ENCODE measurements around the gene NKAIN2.
A peak's percentile ranks its signal among the peaks of the same experiment; 100 is the strongest.

Gene NKAIN2

GRCh38 chr6:123873974-123874373, 70.3 kb downstream of the NKAIN2 start:
- no peaks in the 10 kb centered on the region for H3K27me3 ChIP-seq (ENCODE audit: insufficient read depth, low read length)

GRCh38 chr6:123875784-123876183, 72.1 kb downstream of the NKAIN2 start:
- Histone ChIP-seq H3K36me3 (ENCODE audit: insufficient read depth, low read length) (no peaks in the 10 kb centered on the region), H3K4me3 (ENCODE audit: low read length) (no peak overlapping the region), H2AFZ (ENCODE audit: low read depth, low read length) (no peak overlapping the region), H3K27me3 (ENCODE audit: insufficient read depth, low read length) (no peaks in the 10 kb centered on the region), H3K4me1 (ENCODE audit: insufficient read depth, low read length) (peaks cover 2% of the 10 kb centered on the region), H3K9me3 (ENCODE audit: low read length) (no peaks in the 10 kb centered on the region)

More at GRCh38 chr6:123873974-123874373, 70.3 kb downstream of the NKAIN2 start:
- no peak overlapping the region for H2AFZ ChIP-seq (ENCODE audit: low read depth, low read length)
- H3K9me3 ChIP-seq (ENCODE audit: low read length): no peaks in the 10 kb centered on the region
- H3K36me3 ChIP-seq (ENCODE audit: insufficient read depth, low read length): no peaks in the 10 kb centered on the region
- H3K4me1 ChIP-seq (ENCODE audit: insufficient read depth, low read length): peaks cover 2% of the 10 kb centered on the region
- H3K4me3 ChIP-seq (ENCODE audit: low read length): no peak overlapping the region

GRCh38 chr6:123879749-123880148, 76.1 kb downstream of the NKAIN2 start:
- no peak overlapping the region for H3K4me3 ChIP-seq (ENCODE audit: low read length)
- no peaks in the 10 kb centered on the region for H3K9me3 ChIP-seq (ENCODE audit: low read length)
- H2AFZ ChIP-seq (ENCODE audit: low read depth, low read length): no peak overlapping the region
- no peaks in the 10 kb centered on the region for H3K36me3 ChIP-seq (ENCODE audit: insufficient read depth, low read length)
- H3K4me1 ChIP-seq (ENCODE audit: insufficient read depth, low read length): no peaks in the 10 kb centered on the region
- H3K27me3 ChIP-seq (ENCODE audit: insufficient read depth, low read length): no peaks in the 10 kb centered on the region

GRCh38 chr6:123888771-123889513, 85.3 kb downstream of the NKAIN2 start:
- Histone ChIP-seq H3K27me3 (ENCODE audit: insufficient read depth, low read length) (no peaks in the 10 kb centered on the region), H3K9me3 (ENCODE audit: low read length) (no peaks in the 10 kb centered on the region), H3K4me3 (ENCODE audit: low read length) (no peak overlapping the region), H2AFZ (ENCODE audit: low read depth, low read length) (peak overlapping the region; percentile 34), H3K36me3 (ENCODE audit: insufficient read depth, low read length) (no peaks in the 10 kb centered on the region), H3K4me1 (ENCODE audit: insufficient read depth, low read length) (peaks cover 8% of the 10 kb centered on the region)

GRCh38 chr6:123895346-123895745, 91.7 kb downstream of the NKAIN2 start:
- Histone ChIP-seq H3K4me1 (ENCODE audit: insufficient read depth, low read length) (no peaks in the 10 kb centered on the region), H3K4me3 (ENCODE audit: low read length) (no peak overlapping the region), H3K36me3 (ENCODE audit: insufficient read depth, low read length) (no peaks in the 10 kb centered on the region), H3K9me3 (ENCODE audit: low read length) (no peaks in the 10 kb centered on the region), H3K27me3 (ENCODE audit: insufficient read depth, low read length) (no peaks in the 10 kb centered on the region), H2AFZ (ENCODE audit: low read depth, low read length) (no peak overlapping the region)

- H2AFZ ChIP-seq (ENCODE audit: low read depth, low read length): no peak overlapping the region
- H3K27me3 ChIP-seq (ENCODE audit: insufficient read depth, low read length): no peaks in the 10 kb centered on the region
- no peaks in the 10 kb centered on the region for H3K36me3 ChIP-seq (ENCODE audit: insufficient read depth, low read length)
Observed at GRCh38 chr6:123895806-123896205, 92.1 kb downstream of the NKAIN2 start.

GRCh38 chr6:123896869-123897268, 93.2 kb downstream of the NKAIN2 start:
- H2AFZ ChIP-seq (ENCODE audit: low read depth, low read length): no peak overlapping the region
- no peaks in the 10 kb centered on the region for H3K27me3 ChIP-seq (ENCODE audit: insufficient read depth, low read length)
- H3K9me3 ChIP-seq (ENCODE audit: low read length): no peaks in the 10 kb centered on the region
- no peaks in the 10 kb centered on the region for H3K4me1 ChIP-seq (ENCODE audit: insufficient read depth, low read length)
- no peak overlapping the region for H3K4me3 ChIP-seq (ENCODE audit: low read length)
- no peaks in the 10 kb centered on the region for H3K36me3 ChIP-seq (ENCODE audit: insufficient read depth, low read length)

More at GRCh38 chr6:123895806-123896205, 92.1 kb downstream of the NKAIN2 start:
- Histone ChIP-seq H3K4me3 (ENCODE audit: low read length) (no peak overlapping the region), H3K4me1 (ENCODE audit: insufficient read depth, low read length) (no peaks in the 10 kb centered on the region), H3K9me3 (ENCODE audit: low read length) (no peaks in the 10 kb centered on the region)

GRCh38 chr6:123897965-123898364, 94.3 kb downstream of the NKAIN2 start:
- Histone ChIP-seq H2AFZ (ENCODE audit: low read depth, low read length) (no peak overlapping the region), H3K27me3 (ENCODE audit: insufficient read depth, low read length) (no peaks in the 10 kb centered on the region)

GRCh38 chr6:123898665-123899064, 95.0 kb downstream of the NKAIN2 start:
- no peak overlapping the region for H2AFZ ChIP-seq (ENCODE audit: low read depth, low read length)
- no peak overlapping the region for H3K4me3 ChIP-seq (ENCODE audit: low read length)
- H3K9me3 ChIP-seq (ENCODE audit: low read length): no peaks in the 10 kb centered on the region
- H3K27me3 ChIP-seq (ENCODE audit: insufficient read depth, low read length): no peaks in the 10 kb centered on the region
- no peaks in the 10 kb centered on the region for H3K4me1 ChIP-seq (ENCODE audit: insufficient read depth, low read length)
- H3K36me3 ChIP-seq (ENCODE audit: insufficient read depth, low read length): no peaks in the 10 kb centered on the region

More at GRCh38 chr6:123897965-123898364, 94.3 kb downstream of the NKAIN2 start:
- Histone ChIP-seq H3K9me3 (ENCODE audit: low read length) (no peaks in the 10 kb centered on the region), H3K4me1 (ENCODE audit: insufficient read depth, low read length) (no peaks in the 10 kb centered on the region), H3K4me3 (ENCODE audit: low read length) (no peak overlapping the region), H3K36me3 (ENCODE audit: insufficient read depth, low read length) (no peaks in the 10 kb centered on the region)

GRCh38 chr6:123899745-123900144, 96.1 kb downstream of the NKAIN2 start:
- H3K36me3 ChIP-seq (ENCODE audit: insufficient read depth, low read length): no peaks in the 10 kb centered on the region
- H2AFZ ChIP-seq (ENCODE audit: low read depth, low read length): no peak overlapping the region
- H3K9me3 ChIP-seq (ENCODE audit: low read length): no peaks in the 10 kb centered on the region
- no peaks in the 10 kb centered on the region for H3K4me1 ChIP-seq (ENCODE audit: insufficient read depth, low read length)
- no peaks in the 10 kb centered on the region for H3K27me3 ChIP-seq (ENCODE audit: insufficient read depth, low read length)
- H3K4me3 ChIP-seq (ENCODE audit: low read length): no peak overlapping the region

GRCh38 chr6:123901436-123901835, 97.8 kb downstream of the NKAIN2 start:
- Histone ChIP-seq H3K36me3 (ENCODE audit: insufficient read depth, low read length) (no peaks in the 10 kb centered on the region), H3K9me3 (ENCODE audit: low read length) (no peaks in the 10 kb centered on the region), H3K4me1 (ENCODE audit: insufficient read depth, low read length) (no peaks in the 10 kb centered on the region), H3K27me3 (ENCODE audit: insufficient read depth, low read length) (no peaks in the 10 kb centered on the region), H2AFZ (ENCODE audit: low read depth, low read length) (no peak overlapping the region), H3K4me3 (ENCODE audit: low read length) (no peak overlapping the region)

GRCh38 chr6:123902738-123903313, 99.2 kb downstream of the NKAIN2 start:
- no peaks in the 10 kb centered on the region for H3K36me3 ChIP-seq (ENCODE audit: insufficient read depth, low read length)
- no peaks in the 10 kb centered on the region for H3K4me1 ChIP-seq (ENCODE audit: insufficient read depth, low read length)
- H3K4me3 ChIP-seq (ENCODE audit: low read length): no peak overlapping the region
- no peak overlapping the region for H2AFZ ChIP-seq (ENCODE audit: low read depth, low read length)
- no peaks in the 10 kb centered on the region for H3K9me3 ChIP-seq (ENCODE audit: low read length)
- no peaks in the 10 kb centered on the region for H3K27me3 ChIP-seq (ENCODE audit: insufficient read depth, low read length)

- H2AFZ ChIP-seq (ENCODE audit: low read depth, low read length): no peak overlapping the region
- H3K27me3 ChIP-seq (ENCODE audit: insufficient read depth, low read length): no peaks in the 10 kb centered on the region
- no peaks in the 10 kb centered on the region for H3K4me1 ChIP-seq (ENCODE audit: insufficient read depth, low read length)
- no peaks in the 10 kb centered on the region for H3K9me3 ChIP-seq (ENCODE audit: low read length)
- H3K36me3 ChIP-seq (ENCODE audit: insufficient read depth, low read length): no peaks in the 10 kb centered on the region
- H3K4me3 ChIP-seq (ENCODE audit: low read length): no peak overlapping the region
Observed at GRCh38 chr6:123904228-123904627, 100.6 kb downstream of the NKAIN2 start.
